Liver (tissue), 9 donors: ENCODE measurements around the gene RPTOR. TPM values are rescaled to one million over a fixed set of nuclear protein-coding genes. Genes with fewer than 3 reads are reported as not detected.

Source experiments
- DNase-seq: peaks from one replicate; pipeline ENCODE4 v3.0.0-alpha.2; 2017; ENCODE audit warnings: low spot score
- H3K27ac ChIP-seq, 2 donors: one replicate each; pipeline ENCODE4 v1.7.0; 2013; ENCODE audit warnings: inconsistent platforms in 2 of 2, low read length in 2 of 2, control low read depth in 1 of 2, low read depth in 1 of 2, mild to moderate bottlenecking in 1 of 2
- H3K27me3 ChIP-seq, 4 donors: one replicate each; pipeline versions ENCODE4 v1.6.1 to v1.7.0; 2013; ENCODE audit warnings: low read length in 3 of 4, inconsistent platforms in 1 of 4, mild to moderate bottlenecking in 1 of 4, moderate library complexity in 1 of 4; ENCODE audit not compliant: control insufficient read depth in 4 of 4, insufficient read depth in 4 of 4
- H3K36me3 ChIP-seq, 4 donors: one replicate each; pipeline versions ENCODE4 v1.6.1 to v1.7.0; 2013; ENCODE audit warnings: low read length in 3 of 4, mild to moderate bottlenecking in 3 of 4, low read depth in 1 of 4, moderate library complexity in 1 of 4; ENCODE audit not compliant: control insufficient read depth in 4 of 4, insufficient read depth in 3 of 4
- H3K4me1 ChIP-seq, 4 donors: one replicate each; pipeline versions ENCODE4 v1.6.1 to v1.7.0; 2013; ENCODE audit warnings: low read length in 3 of 4, mild to moderate bottlenecking in 3 of 4, moderate library complexity in 1 of 4; ENCODE audit not compliant: control insufficient read depth in 4 of 4, insufficient read depth in 4 of 4
- H3K4me3 ChIP-seq, 3 donors: one replicate each; pipeline versions ENCODE4 v1.6.1 to v1.7.0; 2013; ENCODE audit warnings: low read length in 3 of 3, control low read depth in 1 of 3, low read depth in 1 of 3, mild to moderate bottlenecking in 1 of 3
- H3K9ac ChIP-seq, 2 donors: one replicate each; pipeline ENCODE4 v1.7.0; 2013; ENCODE audit warnings: low read length in 2 of 2, mild to moderate bottlenecking in 2 of 2, moderate library complexity in 2 of 2, control low read depth in 1 of 2, low read depth in 1 of 2
- H3K9me3 ChIP-seq, 4 donors: one replicate each; pipeline versions ENCODE4 v1.6.1 to v1.7.0; 2013; ENCODE audit warnings: low read length in 3 of 4; ENCODE audit not compliant: control insufficient read depth in 4 of 4
- EGR1 ChIP-seq, 2 donors: IDR thresholded peaks; 2 replicates each; pipeline ENCODE4 v1.6.1; 2016 to 2018; ENCODE audit warnings: antibody characterized with exemption in 2 of 2, low read depth in 2 of 2
- FOXA1 ChIP-seq: IDR thresholded peaks from 2 replicates; pipeline ENCODE4 v1.6.1; 2016; ENCODE audit warnings: antibody characterized with exemption
- FOXA2 ChIP-seq: IDR thresholded peaks from 2 replicates; pipeline ENCODE4 v1.6.1; 2016; ENCODE audit warnings: antibody characterized with exemption
- HNF4A ChIP-seq, 2 donors: conservative IDR thresholded peaks; 2 replicates each; pipeline ENCODE4 v1.6.1; 2016; ENCODE audit warnings: antibody characterized with exemption in 2 of 2, mild to moderate bottlenecking in 2 of 2
- HNF4G ChIP-seq: IDR thresholded peaks from 2 replicates; pipeline ENCODE4 v1.6.1; 2016; ENCODE audit warnings: antibody characterized with exemption
- RAD21 ChIP-seq, 2 donors: IDR thresholded peaks; 2 replicates each; pipeline ENCODE4 v1.6.1; 2016; ENCODE audit warnings: antibody characterized with exemption in 2 of 2, mild to moderate bottlenecking in 2 of 2
- SP1 ChIP-seq: IDR thresholded peaks from 2 replicates; pipeline ENCODE4 v1.6.1; 2018; ENCODE audit warnings: antibody characterized with exemption, mild to moderate bottlenecking
- TAF1 ChIP-seq: conservative IDR thresholded peaks from 2 replicates; pipeline ENCODE4 v1.6.1; 2016; ENCODE audit warnings: antibody characterized with exemption, mild to moderate bottlenecking
- YY1 ChIP-seq: IDR thresholded peaks from 2 replicates; pipeline ENCODE4 v1.6.1; 2016; ENCODE audit warnings: antibody characterized with exemption, mild to moderate bottlenecking
- WGBS: extraction: QIAGEN DNeasy Blood & Tissue Kit; methylation state at CpG from one replicate; pipeline ENCODE4 v1.1.7; 2013; 5-methylcytosine and 5-hydroxymethylcytosine counted together
- polyA plus RNA-seq, 2 donors: library from polyadenylated mRNA; stranded (reverse) in 1 of 2; unstranded in 1 of 2; fragments of 200-250 nt in 1 of 2; fragments of >200 nt in 1 of 2; fragmentation: Nextera tagmentation in 1 of 2; extraction: Ambion mirVana in 1 of 2; gene quantifications; one replicate each; pipeline versions ENCODE4 v1.2.1 to v1.2.3, GENCODE V29; 2013 to 2015
- total RNA-seq, 2 donors: library from RNA; depleted of rRNA; stranded (reverse); fragments of >200 nt; gene quantifications; one replicate each; pipeline ENCODE4 v1.2.3, GENCODE V29; 2014
- TF ChIP-seq, protein P1 (sequence below): fragments of 150-350 bp; IDR thresholded peaks from 2 replicates; pipeline ENCODE4 v1.5.1; 2017; ENCODE audit warnings: improper control_type of control experiment, low read depth, low read length; ENCODE audit not compliant: missing input control
- TF ChIP-seq, protein P2 (sequence below): IDR thresholded peaks from 2 replicates; pipeline ENCODE4 v1.6.1; 2016; ENCODE audit warnings: antibody characterized with exemption, mild to moderate bottlenecking
- TF ChIP-seq, protein P3 (sequence below): IDR thresholded peaks from 2 replicates; pipeline ENCODE4 v1.6.1; 2016; ENCODE audit warnings: antibody characterized with exemption
- TF ChIP-seq, protein P4 (sequence below): IDR thresholded peaks from 2 replicates; pipeline ENCODE4 v1.6.1; 2016; ENCODE audit warnings: antibody characterized with exemption
- donor health status: healthy.
- donor health status: healthy.
- donor health status: healthy.
- donor health status: healthy.
- donor health status: healthy.

Gene RPTOR
- total and polyA plus RNA-seq, 4 donors = 4.8 to 25.4 (median 11.6) TPM

DNA sequence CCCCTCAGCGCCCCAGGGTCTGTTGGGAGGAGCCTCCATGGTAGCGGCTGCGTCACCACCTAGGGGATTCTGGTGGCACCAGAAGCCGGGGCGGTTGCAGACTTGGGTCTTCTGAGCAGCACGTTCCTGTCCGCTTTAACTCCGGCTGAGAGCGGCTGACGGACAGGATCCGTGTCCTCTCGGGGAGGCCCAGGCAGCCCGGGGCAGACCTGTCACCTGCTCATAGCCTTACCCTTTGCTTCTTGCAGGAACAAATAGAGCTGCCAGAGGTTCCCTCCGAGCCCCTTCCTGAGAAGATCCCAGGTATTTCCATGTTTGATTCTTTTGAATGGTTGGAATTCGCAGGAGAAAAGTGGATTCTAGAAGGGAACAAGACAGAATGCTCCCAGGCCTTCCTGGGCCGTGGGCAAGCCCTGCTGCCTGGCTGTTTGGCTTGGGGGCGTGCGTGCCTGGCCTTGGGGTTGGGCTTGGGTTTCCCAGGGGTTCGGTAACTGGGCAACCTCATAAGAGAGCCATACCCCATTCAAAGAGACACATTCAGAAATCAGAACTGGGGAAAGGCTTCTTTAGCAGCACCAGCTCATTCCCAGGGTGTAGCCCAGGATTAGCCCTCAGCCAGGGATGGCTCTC lies 453.6 kb downstream of the RPTOR start:
- H3K4me1 ChIP-seq = peaks cover 19 to 40% (median 29%) of the 10 kb centered on the region in 4 donors
- peaks cover 5 to 39% (median 25%) of the 10 kb centered on the region in 4 donors for H3K36me3 ChIP-seq
- 96% methylated on average over 19 of the region's 19 CpGs for WGBS

DNA sequence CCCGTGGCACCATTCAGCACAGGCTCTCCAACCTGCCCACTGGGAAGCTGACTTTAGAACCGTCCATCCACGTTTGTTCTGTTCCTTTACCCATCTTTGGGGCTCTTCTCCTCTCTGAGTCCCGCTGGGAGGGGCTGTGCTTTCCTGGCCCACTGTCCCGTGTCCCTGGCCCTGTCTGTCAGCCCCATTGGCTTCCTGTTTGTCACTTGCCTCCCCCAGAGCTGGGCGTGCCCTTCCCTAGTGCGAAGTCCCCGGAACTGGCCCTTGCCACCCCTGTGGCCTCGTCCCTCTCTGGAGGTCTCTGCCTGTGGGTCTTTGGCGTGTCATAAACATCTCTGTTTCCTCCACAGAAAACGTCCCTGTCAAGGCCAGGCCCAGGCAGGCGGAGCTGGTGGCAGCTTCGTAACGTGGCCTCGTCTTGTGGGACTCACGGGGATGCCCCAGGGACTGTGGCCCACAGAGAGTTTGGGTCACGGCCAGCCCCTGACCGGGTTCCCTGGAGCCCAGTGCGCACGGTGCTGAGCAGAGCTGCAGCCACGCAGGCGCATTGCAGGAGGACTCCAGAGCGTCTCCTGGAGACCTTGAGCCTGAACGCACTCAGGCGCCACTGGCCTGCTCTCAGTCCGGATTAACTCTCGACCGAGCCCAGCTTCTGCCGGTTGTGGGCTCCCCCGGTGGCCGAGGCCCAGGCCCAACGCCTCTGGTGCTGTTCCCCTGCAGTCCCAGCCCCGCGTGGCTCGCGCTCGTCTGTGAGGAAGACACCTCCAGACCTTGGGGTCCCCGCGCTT lies 454.3 kb downstream of the RPTOR start:
- TF ChIP-seq TAF1 (no peak), SP1 (no peak), FOXA2 (no peak), YY1 (no peak)
- TF ChIP-seq, protein P1, sequence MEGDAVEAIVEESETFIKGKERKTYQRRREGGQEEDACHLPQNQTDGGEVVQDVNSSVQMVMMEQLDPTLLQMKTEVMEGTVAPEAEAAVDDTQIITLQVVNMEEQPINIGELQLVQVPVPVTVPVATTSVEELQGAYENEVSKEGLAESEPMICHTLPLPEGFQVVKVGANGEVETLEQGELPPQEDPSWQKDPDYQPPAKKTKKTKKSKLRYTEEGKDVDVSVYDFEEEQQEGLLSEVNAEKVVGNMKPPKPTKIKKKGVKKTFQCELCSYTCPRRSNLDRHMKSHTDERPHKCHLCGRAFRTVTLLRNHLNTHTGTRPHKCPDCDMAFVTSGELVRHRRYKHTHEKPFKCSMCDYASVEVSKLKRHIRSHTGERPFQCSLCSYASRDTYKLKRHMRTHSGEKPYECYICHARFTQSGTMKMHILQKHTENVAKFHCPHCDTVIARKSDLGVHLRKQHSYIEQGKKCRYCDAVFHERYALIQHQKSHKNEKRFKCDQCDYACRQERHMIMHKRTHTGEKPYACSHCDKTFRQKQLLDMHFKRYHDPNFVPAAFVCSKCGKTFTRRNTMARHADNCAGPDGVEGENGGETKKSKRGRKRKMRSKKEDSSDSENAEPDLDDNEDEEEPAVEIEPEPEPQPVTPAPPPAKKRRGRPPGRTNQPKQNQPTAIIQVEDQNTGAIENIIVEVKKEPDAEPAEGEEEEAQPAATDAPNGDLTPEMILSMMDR = no peak
- TF ChIP-seq, protein P2, sequence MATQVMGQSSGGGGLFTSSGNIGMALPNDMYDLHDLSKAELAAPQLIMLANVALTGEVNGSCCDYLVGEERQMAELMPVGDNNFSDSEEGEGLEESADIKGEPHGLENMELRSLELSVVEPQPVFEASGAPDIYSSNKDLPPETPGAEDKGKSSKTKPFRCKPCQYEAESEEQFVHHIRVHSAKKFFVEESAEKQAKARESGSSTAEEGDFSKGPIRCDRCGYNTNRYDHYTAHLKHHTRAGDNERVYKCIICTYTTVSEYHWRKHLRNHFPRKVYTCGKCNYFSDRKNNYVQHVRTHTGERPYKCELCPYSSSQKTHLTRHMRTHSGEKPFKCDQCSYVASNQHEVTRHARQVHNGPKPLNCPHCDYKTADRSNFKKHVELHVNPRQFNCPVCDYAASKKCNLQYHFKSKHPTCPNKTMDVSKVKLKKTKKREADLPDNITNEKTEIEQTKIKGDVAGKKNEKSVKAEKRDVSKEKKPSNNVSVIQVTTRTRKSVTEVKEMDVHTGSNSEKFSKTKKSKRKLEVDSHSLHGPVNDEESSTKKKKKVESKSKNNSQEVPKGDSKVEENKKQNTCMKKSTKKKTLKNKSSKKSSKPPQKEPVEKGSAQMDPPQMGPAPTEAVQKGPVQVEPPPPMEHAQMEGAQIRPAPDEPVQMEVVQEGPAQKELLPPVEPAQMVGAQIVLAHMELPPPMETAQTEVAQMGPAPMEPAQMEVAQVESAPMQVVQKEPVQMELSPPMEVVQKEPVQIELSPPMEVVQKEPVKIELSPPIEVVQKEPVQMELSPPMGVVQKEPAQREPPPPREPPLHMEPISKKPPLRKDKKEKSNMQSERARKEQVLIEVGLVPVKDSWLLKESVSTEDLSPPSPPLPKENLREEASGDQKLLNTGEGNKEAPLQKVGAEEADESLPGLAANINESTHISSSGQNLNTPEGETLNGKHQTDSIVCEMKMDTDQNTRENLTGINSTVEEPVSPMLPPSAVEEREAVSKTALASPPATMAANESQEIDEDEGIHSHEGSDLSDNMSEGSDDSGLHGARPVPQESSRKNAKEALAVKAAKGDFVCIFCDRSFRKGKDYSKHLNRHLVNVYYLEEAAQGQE = no peak
- Histone ChIP-seq H3K27ac (no peak overlapping the region), H3K9ac (no peak overlapping the region), H3K4me3 (no peak overlapping the region), H3K36me3 (peaks cover 5 to 39% (median 25%) of the 10 kb centered on the region in 4 donors), H3K4me1 (peaks cover 14 to 33% (median 26%) of the 10 kb centered on the region in 4 donors), H3K27me3 (peaks cover 0 to 6% (median 0%) of the 10 kb centered on the region in 4 donors), H3K9me3 (no peaks in the 10 kb centered on the region)
- WGBS = 91% methylated on average over 39 of the region's 39 CpGs
- DNase-seq = no peak

More for the DNA sequence above, 453.6 kb downstream of the RPTOR start:
- Histone ChIP-seq H3K27ac (no peak overlapping the region), H3K9ac (no peak overlapping the region), H3K27me3 (no peaks in the 10 kb centered on the region), H3K4me3 (no peak overlapping the region), H3K9me3 (no peaks in the 10 kb centered on the region)
- no peak for DNase-seq
- TF ChIP-seq, protein P3, sequence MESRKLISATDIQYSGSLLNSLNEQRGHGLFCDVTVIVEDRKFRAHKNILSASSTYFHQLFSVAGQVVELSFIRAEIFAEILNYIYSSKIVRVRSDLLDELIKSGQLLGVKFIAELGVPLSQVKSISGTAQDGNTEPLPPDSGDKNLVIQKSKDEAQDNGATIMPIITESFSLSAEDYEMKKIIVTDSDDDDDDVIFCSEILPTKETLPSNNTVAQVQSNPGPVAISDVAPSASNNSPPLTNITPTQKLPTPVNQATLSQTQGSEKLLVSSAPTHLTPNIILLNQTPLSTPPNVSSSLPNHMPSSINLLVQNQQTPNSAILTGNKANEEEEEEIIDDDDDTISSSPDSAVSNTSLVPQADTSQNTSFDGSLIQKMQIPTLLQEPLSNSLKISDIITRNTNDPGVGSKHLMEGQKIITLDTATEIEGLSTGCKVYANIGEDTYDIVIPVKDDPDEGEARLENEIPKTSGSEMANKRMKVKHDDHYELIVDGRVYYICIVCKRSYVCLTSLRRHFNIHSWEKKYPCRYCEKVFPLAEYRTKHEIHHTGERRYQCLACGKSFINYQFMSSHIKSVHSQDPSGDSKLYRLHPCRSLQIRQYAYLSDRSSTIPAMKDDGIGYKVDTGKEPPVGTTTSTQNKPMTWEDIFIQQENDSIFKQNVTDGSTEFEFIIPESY = no peak
- TF ChIP-seq, protein P1 = no peak
- TF ChIP-seq RAD21 (IDR thresholded peaks at IDR 0.05) (no peak), HNF4A (conservative IDR thresholded peaks at IDR 0.05) (no peak), HNF4G (no peak), FOXA1 (no peak), EGR1 (IDR thresholded peaks at IDR 0.05; ENCODE audit: low read depth in 2 of 2) (no peak)
- TF ChIP-seq, protein P4, sequence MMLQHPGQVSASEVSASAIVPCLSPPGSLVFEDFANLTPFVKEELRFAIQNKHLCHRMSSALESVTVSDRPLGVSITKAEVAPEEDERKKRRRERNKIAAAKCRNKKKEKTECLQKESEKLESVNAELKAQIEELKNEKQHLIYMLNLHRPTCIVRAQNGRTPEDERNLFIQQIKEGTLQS = no peak
